Measurements from ENCODE around the gene MSMP. TPM values are rescaled to one million over a fixed set of nuclear protein-coding genes. Genes with fewer than 3 reads are reported as not detected.

Gene MSMP
- total RNA-seq, 2 experiments from 2014 or later, result not detected

GRCh38 chr9:35725362-35725761, 28.7 kb downstream of the MSMP start:
- Mint-ChIP-seq H3K27me3 (no peaks in the 10 kb centered on the region), H3K27ac (no peak overlapping the region), H3K9me3 (ENCODE audit: low read depth) (no peaks in the 10 kb centered on the region), H3K4me3 (no peak overlapping the region), H3K4me1 (peaks cover 3% of the 10 kb centered on the region), H3K36me3 (peaks cover 37% of the 10 kb centered on the region)
- CTCF ChIA-PET, result interaction anchor here (0.8 to 4.8 kb wide), 2 partner anchors 29 to 108 kb away, joined by 3 to 68 read pairs; no protein-coding TSS in a partner anchor
- DNase-seq (no peak), ATAC-seq (no peak)

- Mint-ChIP-seq H3K9me3 (ENCODE audit: low read depth) (no peaks in the 10 kb centered on the region), H3K4me3 (no peak overlapping the region), H3K27me3 (no peaks in the 10 kb centered on the region), H3K36me3 (peaks cover 46% of the 10 kb centered on the region), H3K4me1 (peaks cover 3% of the 10 kb centered on the region), H3K27ac (no peak overlapping the region)
- DNase-seq (no peak), ATAC-seq (no peak)
- CTCF ChIA-PET, result no interaction called here
Observed at GRCh38 chr9:35723908-35724307, 30.2 kb downstream of the MSMP start.

- peaks cover 47% of the 10 kb centered on the region for H3K36me3 Mint-ChIP-seq
Observed at GRCh38 chr9:35723426-35723825, 30.6 kb downstream of the MSMP start.

GRCh38 chr9:35719546-35719945, 34.5 kb downstream of the MSMP start:
- no peak overlapping the region for H3K27ac Mint-ChIP-seq
- CTCF ChIA-PET, result interaction anchor here (1.0 to 4.5 kb wide), 2 partner anchors 9 to 23 kb away, joined by 4 to 16 read pairs; no protein-coding TSS in a partner anchor
- peaks cover 62% of the 10 kb centered on the region for H3K36me3 Mint-ChIP-seq
- DNase-seq (no peak), ATAC-seq (no peak)
- no peaks in the 10 kb centered on the region for H3K9me3 Mint-ChIP-seq (ENCODE audit: low read depth)
- no peaks in the 10 kb centered on the region for H3K27me3 Mint-ChIP-seq
- H3K4me3 Mint-ChIP-seq, result no peak overlapping the region
- no peaks in the 10 kb centered on the region for H3K4me1 Mint-ChIP-seq

More at GRCh38 chr9:35723426-35723825, 30.6 kb downstream of the MSMP start:
- Mint-ChIP-seq H3K9me3 (ENCODE audit: low read depth) (no peaks in the 10 kb centered on the region), H3K27ac (no peak overlapping the region), H3K4me3 (no peak overlapping the region), H3K4me1 (peaks cover 3% of the 10 kb centered on the region), H3K27me3 (no peaks in the 10 kb centered on the region)
- CTCF ChIA-PET, result no interaction called here
- no peak for ATAC-seq
- DNase-seq, result no peak

GRCh38 chr9:35718721-35719511, 35.2 kb downstream of the MSMP start:
- no peak for DNase-seq
- no peak for ATAC-seq
- Mint-ChIP-seq H3K36me3 (peaks cover 62% of the 10 kb centered on the region), H3K27me3 (no peaks in the 10 kb centered on the region), H3K27ac (no peak overlapping the region), H3K4me1 (no peaks in the 10 kb centered on the region), H3K9me3 (ENCODE audit: low read depth) (no peaks in the 10 kb centered on the region), H3K4me3 (no peak overlapping the region)
- CTCF ChIA-PET, result interaction anchor here (1.0 to 4.5 kb wide), 2 partner anchors 9 to 23 kb away, joined by 4 to 16 read pairs; no protein-coding TSS in a partner anchor

- Mint-ChIP-seq H3K36me3 (peaks cover 68% of the 10 kb centered on the region), H3K27ac (no peak overlapping the region), H3K4me3 (no peak overlapping the region), H3K27me3 (no peaks in the 10 kb centered on the region), H3K4me1 (no peaks in the 10 kb centered on the region), H3K9me3 (ENCODE audit: low read depth) (no peaks in the 10 kb centered on the region)
- no peak for DNase-seq
- ATAC-seq, result no peak
- CTCF ChIA-PET, result interaction anchor here (1.6 to 1.9 kb wide), 3 partner anchors 20 to 114 kb away, joined by 4 to 5 read pairs (median 5); partner anchors contain the start of gene TPM2
Observed at GRCh38 chr9:35717132-35717870, 36.8 kb downstream of the MSMP start.

GRCh38 chr9:35716230-35716629, 37.8 kb downstream of the MSMP start:
- Mint-ChIP-seq H3K27ac (no peak overlapping the region), H3K36me3 (peaks cover 64% of the 10 kb centered on the region), H3K4me3 (no peak overlapping the region), H3K4me1 (no peaks in the 10 kb centered on the region), H3K9me3 (ENCODE audit: low read depth) (no peaks in the 10 kb centered on the region), H3K27me3 (no peaks in the 10 kb centered on the region)
- ATAC-seq (no peak), DNase-seq (no peak)
- CTCF ChIA-PET, result interaction anchor here (1.7 to 5.7 kb wide), 3 partner anchors 19 to 112 kb away, joined by 4 to 41 read pairs (median 5); partner anchors contain the start of gene TPM2

- CTCF ChIA-PET, result interaction anchor here (1.3 to 5.7 kb wide), 2 partner anchors 13 to 18 kb away, joined by 5 to 41 read pairs; no protein-coding TSS in a partner anchor
- no peaks in the 10 kb centered on the region for H3K9me3 Mint-ChIP-seq (ENCODE audit: low read depth)
- ATAC-seq (no peak), DNase-seq (no peak)
- no peaks in the 10 kb centered on the region for H3K27me3 Mint-ChIP-seq
- H3K4me3 Mint-ChIP-seq, result no peak overlapping the region
- H3K36me3 Mint-ChIP-seq, result peaks cover 71% of the 10 kb centered on the region
- peak overlapping the region; percentile 65 for H3K27ac Mint-ChIP-seq
- no peaks in the 10 kb centered on the region for H3K4me1 Mint-ChIP-seq
Observed at GRCh38 chr9:35714579-35715252, 39.4 kb downstream of the MSMP start.

- CTCF ChIA-PET, result interaction anchor here (1.3 to 5.7 kb wide), 2 partner anchors 13 to 17 kb away, joined by 5 to 41 read pairs; no protein-coding TSS in a partner anchor
- DNase-seq (no peak), ATAC-seq (no peak)
- no peaks in the 10 kb centered on the region for H3K9me3 Mint-ChIP-seq (ENCODE audit: low read depth)
- no peak overlapping the region for H3K4me3 Mint-ChIP-seq
- peaks cover 68% of the 10 kb centered on the region for H3K36me3 Mint-ChIP-seq
- no peaks in the 10 kb centered on the region for H3K27me3 Mint-ChIP-seq
- no peak overlapping the region for H3K27ac Mint-ChIP-seq
- H3K4me1 Mint-ChIP-seq, result no peaks in the 10 kb centered on the region
Observed at GRCh38 chr9:35714123-35714522, 40.0 kb downstream of the MSMP start.

- no peak overlapping the region for H3K4me3 Mint-ChIP-seq
- H3K9me3 Mint-ChIP-seq (ENCODE audit: low read depth), result no peaks in the 10 kb centered on the region
- DNase-seq, result no peak
- ATAC-seq, result no peak
- no peaks in the 10 kb centered on the region for H3K4me1 Mint-ChIP-seq
- H3K27me3 Mint-ChIP-seq, result no peaks in the 10 kb centered on the region
- CTCF ChIA-PET, result interaction anchor here (1.3 to 5.7 kb wide), 2 partner anchors 14 to 16 kb away, joined by 5 to 41 read pairs; no protein-coding TSS in a partner anchor
- peaks cover 70% of the 10 kb centered on the region for H3K36me3 Mint-ChIP-seq
- H3K27ac Mint-ChIP-seq, result no peak overlapping the region
Observed at GRCh38 chr9:35713578-35713977, 40.5 kb downstream of the MSMP start.

- ATAC-seq (no peak), DNase-seq (no peak)
- no peaks in the 10 kb centered on the region for H3K4me1 Mint-ChIP-seq
- no peak overlapping the region for H3K4me3 Mint-ChIP-seq
- peaks cover 73% of the 10 kb centered on the region for H3K36me3 Mint-ChIP-seq
- no peak overlapping the region for H3K27ac Mint-ChIP-seq
- H3K27me3 Mint-ChIP-seq, result no peaks in the 10 kb centered on the region
- H3K9me3 Mint-ChIP-seq (ENCODE audit: low read depth), result no peaks in the 10 kb centered on the region
- CTCF ChIA-PET, result interaction anchor here (0.9 to 5.7 kb wide), 2 partner anchors 16 to 55 kb away, joined by 3 to 41 read pairs; partner anchors contain the start of genes CCDC107 and RMRP
Observed at GRCh38 chr9:35712762-35713400, 41.2 kb downstream of the MSMP start.

GRCh38 chr9:35711501-35712428, 42.3 kb downstream of the MSMP start:
- no peaks in the 10 kb centered on the region for H3K4me1 Mint-ChIP-seq
- H3K9me3 Mint-ChIP-seq (ENCODE audit: low read depth), result no peaks in the 10 kb centered on the region
- H3K27me3 Mint-ChIP-seq, result no peaks in the 10 kb centered on the region
- CTCF ChIA-PET, result interaction anchor here (0.7 to 5.7 kb wide), 3 partner anchors 15 to 24 kb away, joined by 3 to 41 read pairs (median 4); no protein-coding TSS in a partner anchor
- ATAC-seq, result no peak
- no peak overlapping the region for H3K27ac Mint-ChIP-seq
- no peak for DNase-seq
- H3K4me3 Mint-ChIP-seq, result no peak overlapping the region
- peaks cover 75% of the 10 kb centered on the region for H3K36me3 Mint-ChIP-seq

Data from activated CD8-positive, alpha-beta memory T cell treated with anti-CD3 and anti-CD28 coated beads, Interleukin-2, amount 10 ng/mL, durations not matched to agents 7 days and 5 days (primary cell).